GM19025 (cell line): ENCODE measurements around the gene NBPF1.
"Not testable (repeated sequence)": the region's sequence is repeated elsewhere in the genome, so short reads cannot be mapped to it uniquely, and the experiment has no call there.

Experiments used
- ATAC-seq: cut with Tn5 transposase; IDR thresholded peaks from one replicate; pipeline ENCODE4 v1.9.1; 2021; ENCODE audit warnings: mild to moderate bottlenecking, low read depth, moderate library complexity; ENCODE audit not compliant: unreplicated experiment

NBPF1 gene

GRCh38 chr1:16642025-16642966, 28.9 kb upstream of the NBPF1 start:
- ATAC-seq, result not testable (repeated sequence)

- not testable (repeated sequence) for ATAC-seq
Observed at GRCh38 chr1:16641159-16641975, 28.0 kb upstream of the NBPF1 start.

DNA sequence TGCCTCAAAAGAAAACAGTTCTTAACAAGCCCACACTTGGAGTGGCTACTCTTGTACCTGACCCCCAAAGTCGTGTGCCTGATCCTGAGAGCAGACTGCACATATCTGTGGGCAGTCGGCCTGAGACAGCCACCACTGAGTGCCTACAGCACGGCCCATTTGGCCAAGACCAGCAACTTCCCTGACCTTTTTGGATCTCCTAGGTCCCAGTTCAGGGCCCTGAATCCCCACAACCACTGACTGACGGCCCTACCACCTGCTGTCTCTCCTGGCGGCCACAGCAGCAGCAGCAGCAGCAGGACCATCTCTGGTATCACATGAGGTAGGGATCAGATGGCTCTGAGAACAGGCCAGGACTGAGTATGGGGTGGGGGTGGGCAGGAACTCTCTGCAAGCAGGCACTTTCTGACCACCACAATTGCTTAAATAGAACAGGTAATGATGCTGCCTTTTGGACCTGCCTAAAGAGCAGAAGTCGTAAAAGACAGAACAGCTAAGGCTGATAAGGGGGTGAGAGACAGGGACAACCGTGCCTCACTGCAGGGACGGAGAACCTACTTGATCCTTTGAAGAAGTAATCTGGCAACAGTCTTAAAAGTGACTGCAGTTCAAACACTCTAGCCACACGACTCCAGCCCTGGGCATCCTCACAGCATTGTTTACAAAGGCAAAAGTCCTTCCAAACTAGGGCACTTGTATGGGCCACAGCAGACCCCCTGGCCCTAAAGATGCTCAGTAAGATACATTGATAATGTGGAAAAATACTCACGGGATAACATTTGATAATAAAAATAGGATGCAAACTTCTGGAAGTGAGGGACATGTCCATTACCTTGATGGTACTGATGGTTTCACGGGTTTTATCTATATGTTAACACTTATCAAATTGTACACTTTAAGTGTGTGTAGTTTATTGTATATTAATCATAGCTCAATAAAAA, 26.0 kb upstream of the NBPF1 start:
- not testable (repeated sequence) for ATAC-seq

- ATAC-seq, result not testable (repeated sequence)
Observed at GRCh38 chr1:16637941-16638778, 24.8 kb upstream of the NBPF1 start.

GRCh38 chr1:16636551-16637195, 23.3 kb upstream of the NBPF1 start:
- not testable (repeated sequence) for ATAC-seq

DNA sequence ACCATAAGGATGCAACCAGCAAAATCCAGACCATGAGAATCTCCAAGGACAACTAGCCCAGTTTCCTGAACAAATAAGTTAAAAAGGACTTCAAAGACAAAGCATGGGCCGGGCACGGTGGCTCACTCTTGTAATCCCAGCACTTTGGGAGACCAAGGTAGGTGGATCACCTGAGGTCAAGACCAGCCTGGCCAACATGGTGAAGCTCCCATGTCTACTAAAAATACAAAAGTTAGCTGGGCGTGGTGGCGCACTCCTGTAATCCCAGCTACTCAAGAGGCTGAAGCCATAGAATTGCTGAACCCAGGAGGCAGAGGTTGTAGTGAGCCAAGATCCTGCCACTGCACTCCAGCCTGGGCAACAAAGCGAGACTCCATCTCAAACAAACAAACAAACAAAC, 22.6 kb upstream of the NBPF1 start:
- not testable (repeated sequence) for ATAC-seq

GRCh38 chr1:16633540-16634282, 20.3 kb upstream of the NBPF1 start:
- not testable (repeated sequence) for ATAC-seq

- not testable (repeated sequence) for ATAC-seq
Observed at GRCh38 chr1:16632044-16632850, 18.9 kb upstream of the NBPF1 start.

GRCh38 chr1:16631248-16632043, 18.1 kb upstream of the NBPF1 start:
- no peak for ATAC-seq

DNA sequence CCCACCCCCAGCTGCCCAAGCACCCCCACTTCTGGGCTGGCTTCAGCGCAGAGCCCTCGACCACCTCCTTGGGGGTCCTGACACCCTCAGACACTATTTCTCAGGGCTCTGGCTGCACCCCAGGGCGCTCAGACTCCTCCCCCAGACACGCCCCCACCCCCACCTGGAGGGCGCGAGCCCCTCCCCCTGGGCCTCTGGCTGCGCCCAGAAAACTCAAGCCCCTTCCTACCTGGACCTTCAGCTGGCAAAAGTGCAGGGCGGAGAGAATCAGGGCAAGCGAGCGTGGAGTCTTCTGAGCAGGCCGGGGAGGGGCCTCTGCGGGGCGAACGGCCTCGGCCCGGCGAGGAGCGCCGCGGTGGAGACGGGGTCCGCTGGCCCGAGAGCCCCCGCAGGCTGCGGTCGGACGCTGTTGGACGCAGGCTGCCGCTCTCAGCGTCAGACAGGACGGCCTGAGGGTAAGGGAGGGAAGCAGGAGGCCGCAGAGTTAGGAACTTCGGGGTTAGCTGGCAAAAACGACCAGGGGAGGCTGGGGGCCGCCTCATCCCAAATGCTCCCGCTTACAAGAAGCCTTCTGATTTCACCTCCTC, 17.4 kb upstream of the NBPF1 start:
- no peak for ATAC-seq

- ATAC-seq, result not testable (repeated sequence)
Observed at GRCh38 chr1:16629916-16630530, 16.7 kb upstream of the NBPF1 start.

DNA sequence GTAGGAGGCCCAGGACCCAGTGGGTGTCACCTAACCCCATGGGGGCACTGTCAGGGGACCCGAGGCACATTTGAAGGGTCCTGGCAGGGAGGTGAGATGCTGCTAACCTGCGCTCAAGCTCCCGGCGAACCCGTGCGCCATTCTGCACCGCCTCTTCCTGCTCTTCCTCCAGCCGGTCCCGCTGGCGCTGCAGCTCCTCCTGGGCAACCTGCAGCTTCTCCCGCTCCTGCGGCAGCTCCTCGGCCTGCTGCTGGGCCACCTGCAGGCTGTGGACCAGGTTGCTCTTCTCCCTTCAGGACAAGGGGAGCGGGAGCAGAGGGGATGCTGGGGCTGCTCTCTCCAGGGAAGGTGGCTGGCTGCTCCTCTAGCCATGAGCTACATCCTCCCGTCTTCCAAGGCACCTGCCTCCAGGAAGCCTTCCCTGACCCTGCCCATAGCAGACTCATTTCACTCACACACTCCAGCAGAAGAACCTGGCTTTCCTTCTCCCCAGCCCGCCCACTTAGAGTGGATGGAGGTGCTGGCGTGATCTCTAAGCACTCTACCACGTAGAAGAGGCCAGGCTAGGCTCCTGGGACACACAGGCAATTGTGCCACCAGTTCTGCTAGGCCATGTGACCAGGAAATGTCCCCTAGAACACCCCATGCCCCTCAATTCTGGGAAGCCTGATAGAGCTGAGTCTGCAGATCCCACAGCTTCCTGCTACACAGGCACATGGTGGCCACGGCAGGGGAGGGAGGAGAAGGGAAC, 15.2 kb upstream of the NBPF1 start:
- no peak for ATAC-seq

DNA sequence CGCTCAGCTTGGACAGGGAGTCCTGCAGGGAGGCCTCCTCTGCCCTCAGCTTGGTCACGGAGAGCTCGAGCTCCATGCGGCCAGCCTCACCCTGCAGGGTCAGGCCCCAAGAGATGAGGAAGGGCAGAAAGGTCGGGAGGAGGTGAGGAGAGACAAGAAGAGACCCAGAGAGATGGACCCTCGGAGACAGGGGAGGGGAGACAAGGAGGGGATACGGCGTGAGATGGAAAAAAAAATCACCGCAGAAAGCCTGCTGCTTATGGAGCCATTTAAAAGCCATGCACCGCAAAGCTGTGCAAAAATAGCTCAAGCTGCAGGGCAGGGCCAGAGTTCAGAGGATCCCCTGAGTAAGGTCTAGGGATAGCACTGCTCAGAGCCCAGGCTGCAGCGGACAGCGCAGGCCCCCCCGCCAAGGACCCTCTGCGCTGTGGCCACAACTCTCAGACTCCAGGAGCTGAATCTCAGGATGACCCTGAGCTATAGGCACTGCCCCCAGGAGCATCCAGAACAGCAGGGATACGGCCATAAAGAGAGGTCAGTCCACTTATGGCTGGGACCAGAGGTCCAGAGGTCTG, 13.1 kb upstream of the NBPF1 start:
- not testable (repeated sequence) for ATAC-seq

DNA sequence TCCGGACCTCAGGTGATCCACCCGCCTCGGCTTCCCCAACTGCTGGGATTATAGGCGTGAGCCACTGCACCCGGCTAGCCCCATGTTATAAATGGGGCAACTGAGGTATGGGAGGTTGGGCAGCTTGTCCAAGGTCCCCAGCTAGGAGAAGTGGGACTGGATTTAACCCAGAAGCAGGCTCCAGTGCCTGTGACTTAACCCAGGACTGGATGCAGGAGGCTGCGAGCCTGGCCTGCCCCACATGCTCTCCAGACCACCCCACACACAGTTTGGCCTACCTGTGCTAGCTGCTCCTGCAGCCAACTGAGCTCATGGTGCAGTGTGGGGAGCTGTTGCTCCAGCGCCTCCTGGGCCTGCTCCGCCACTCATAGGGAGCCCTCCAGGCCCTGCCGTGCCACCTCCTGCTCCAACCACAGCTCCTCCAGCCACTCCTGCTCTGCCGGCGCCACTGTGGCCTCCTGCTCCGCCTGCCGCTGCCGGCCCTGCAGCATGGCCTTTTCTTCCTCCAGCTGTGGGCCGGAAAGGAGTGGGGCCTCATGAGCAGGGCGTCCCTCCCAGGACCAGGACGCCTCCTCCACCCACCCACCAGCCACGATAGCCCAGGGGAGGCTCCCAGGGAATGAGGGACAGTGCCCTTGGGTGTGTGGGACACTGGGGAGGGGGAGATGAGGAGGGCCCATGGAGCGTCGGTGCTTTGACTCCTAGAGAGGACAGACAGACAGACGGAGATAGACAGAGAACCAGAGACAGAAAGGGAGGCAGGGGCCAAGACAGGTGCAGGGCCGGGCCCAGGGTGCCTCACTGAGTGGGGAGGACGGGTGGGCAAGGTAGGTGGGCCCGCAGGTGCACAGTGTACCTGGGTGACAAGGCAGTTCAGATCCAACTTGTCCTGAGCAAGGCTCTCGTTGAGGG, 12.4 kb upstream of the NBPF1 start:
- no peak for ATAC-seq
